ENCODE data around the gene TBRG4. TPM values are rescaled to one million over a fixed set of nuclear protein-coding genes. Genes with fewer than 3 reads are reported as not detected.
A peak's percentile ranks its signal among the peaks of the same experiment; 100 is the strongest.

The TBRG4 gene
- total and polyA plus RNA-seq, 3 donors from 2014 or later = 75.7 to 82.8 (median 82.7) TPM

DNA sequence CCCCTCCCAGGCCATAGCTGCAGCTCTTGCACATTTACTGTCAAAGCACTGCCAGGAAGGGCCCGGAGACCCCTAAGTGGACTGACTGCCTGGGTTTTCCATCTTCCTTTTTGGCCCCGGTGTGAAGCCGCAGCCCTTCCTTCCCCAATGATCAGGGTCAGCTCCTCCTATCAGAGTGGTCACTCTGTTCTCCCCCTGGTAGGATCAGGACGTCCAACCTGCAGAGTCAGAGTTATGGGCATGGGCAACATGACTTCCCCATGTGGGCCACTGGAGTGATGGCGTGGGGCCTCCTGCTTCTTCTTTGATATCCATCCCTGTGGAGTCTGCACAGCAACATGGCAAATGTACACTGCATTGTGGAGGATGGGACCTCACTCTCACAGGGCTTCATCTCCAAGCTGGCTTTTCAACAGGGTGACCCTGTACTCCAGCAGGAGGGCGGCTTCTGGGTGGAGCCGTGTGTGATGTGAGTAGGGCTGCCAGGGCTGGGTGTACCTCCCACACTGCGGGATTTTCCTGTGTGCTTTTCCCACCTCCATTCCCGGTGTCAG, 39.7 kb upstream of the TBRG4 start:
- WGBS, 2 donors = 73 to 74% methylated on average over 6 to 9 of the region's 9 CpGs
- intact Hi-C loops (cut with DNase I; ENCODE audit: low total_unique reads) = no loop called here
- H3K4me3 ChIP-seq = no peak overlapping the region

DNA sequence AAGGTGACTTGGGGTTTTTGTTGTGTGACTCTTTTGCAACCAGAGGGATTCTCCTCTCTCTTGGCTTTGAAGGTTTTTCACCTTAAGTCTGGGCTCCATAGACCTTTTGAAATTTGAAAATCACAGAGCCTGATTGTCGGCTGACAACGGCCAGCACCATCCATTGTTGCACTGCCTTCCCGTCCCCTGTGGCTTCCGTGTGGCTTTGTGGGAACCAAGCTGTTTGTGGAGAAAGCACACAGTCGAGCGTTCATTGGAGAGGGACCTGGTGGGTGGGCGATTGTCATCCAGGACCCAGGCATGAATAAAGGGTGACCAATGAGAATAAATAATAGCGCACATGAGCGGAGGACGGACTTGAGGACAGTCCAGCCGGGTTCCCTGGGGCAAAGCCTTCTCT, 38.7 kb upstream of the TBRG4 start:
- intact Hi-C loops (cut with DNase I; ENCODE audit: low total_unique reads) = no loop called here
- no peaks in the 10 kb centered on the region for H3K4me1 ChIP-seq
- DNase-seq = no peak
- no peaks in the 10 kb centered on the region for H3K27me3 ChIP-seq
- H3K36me3 ChIP-seq (ENCODE audit: low read depth, missing control alignments) = no peaks in the 10 kb centered on the region
- no peaks in the 10 kb centered on the region for H3K9me3 ChIP-seq
- H3K27ac ChIP-seq = no peak overlapping the region
- WGBS, 2 donors = 86 to 90% methylated on average over 11 of the region's 11 CpGs
- H3K4me3 ChIP-seq = no peak overlapping the region
- TF ChIP-seq POLR2A (IDR thresholded peaks at IDR 0.05) = no peak
- TF ChIP-seq, protein P1, sequence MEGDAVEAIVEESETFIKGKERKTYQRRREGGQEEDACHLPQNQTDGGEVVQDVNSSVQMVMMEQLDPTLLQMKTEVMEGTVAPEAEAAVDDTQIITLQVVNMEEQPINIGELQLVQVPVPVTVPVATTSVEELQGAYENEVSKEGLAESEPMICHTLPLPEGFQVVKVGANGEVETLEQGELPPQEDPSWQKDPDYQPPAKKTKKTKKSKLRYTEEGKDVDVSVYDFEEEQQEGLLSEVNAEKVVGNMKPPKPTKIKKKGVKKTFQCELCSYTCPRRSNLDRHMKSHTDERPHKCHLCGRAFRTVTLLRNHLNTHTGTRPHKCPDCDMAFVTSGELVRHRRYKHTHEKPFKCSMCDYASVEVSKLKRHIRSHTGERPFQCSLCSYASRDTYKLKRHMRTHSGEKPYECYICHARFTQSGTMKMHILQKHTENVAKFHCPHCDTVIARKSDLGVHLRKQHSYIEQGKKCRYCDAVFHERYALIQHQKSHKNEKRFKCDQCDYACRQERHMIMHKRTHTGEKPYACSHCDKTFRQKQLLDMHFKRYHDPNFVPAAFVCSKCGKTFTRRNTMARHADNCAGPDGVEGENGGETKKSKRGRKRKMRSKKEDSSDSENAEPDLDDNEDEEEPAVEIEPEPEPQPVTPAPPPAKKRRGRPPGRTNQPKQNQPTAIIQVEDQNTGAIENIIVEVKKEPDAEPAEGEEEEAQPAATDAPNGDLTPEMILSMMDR (IDR thresholded peaks at IDR 0.05) = no peak

More for the DNA sequence above, 39.7 kb upstream of the TBRG4 start:
- Histone ChIP-seq H3K27me3 (no peaks in the 10 kb centered on the region), H3K27ac (no peak overlapping the region), H3K36me3 (ENCODE audit: low read depth, missing control alignments) (no peaks in the 10 kb centered on the region), H3K9me3 (no peaks in the 10 kb centered on the region), H3K4me1 (no peaks in the 10 kb centered on the region)
- no peak for DNase-seq
- TF ChIP-seq, protein P1 (IDR thresholded peaks at IDR 0.05) = no peak
- no peak for TF ChIP-seq POLR2A (IDR thresholded peaks at IDR 0.05)

DNA sequence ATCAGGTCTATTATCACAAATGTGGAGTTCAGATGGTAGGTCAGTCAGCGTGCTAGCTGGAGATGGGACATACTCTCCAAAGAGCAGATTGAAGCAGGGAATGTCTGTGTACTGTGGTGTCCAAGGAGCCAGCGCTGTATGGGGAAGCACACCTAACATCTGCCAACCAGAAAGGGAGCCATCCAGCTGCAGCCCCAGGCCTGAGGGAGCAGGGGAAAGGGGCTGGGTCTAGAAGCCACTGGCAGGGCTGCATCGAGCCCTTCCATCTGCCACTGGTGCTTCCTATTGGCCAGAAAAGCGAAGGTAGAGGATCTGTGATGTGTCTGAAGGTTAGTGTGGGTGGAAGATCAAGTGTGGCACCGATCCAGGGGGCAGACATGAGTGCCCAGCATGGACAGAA, 38.1 kb upstream of the TBRG4 start:
- H3K9me3 ChIP-seq = no peaks in the 10 kb centered on the region
- H3K27ac ChIP-seq = no peak overlapping the region
- intact Hi-C loops (cut with DNase I; ENCODE audit: low total_unique reads) = no loop called here
- 83 to 93% methylated on average over 5 of the region's 5 CpGs for WGBS, 2 donors
- H3K4me3 ChIP-seq = no peak overlapping the region
- no peaks in the 10 kb centered on the region for H3K36me3 ChIP-seq (ENCODE audit: low read depth, missing control alignments)
- no peaks in the 10 kb centered on the region for H3K27me3 ChIP-seq
- no peak for DNase-seq
- TF ChIP-seq POLR2A (IDR thresholded peaks at IDR 0.05) = no peak
- TF ChIP-seq, protein P1 (IDR thresholded peaks at IDR 0.05) = no peak
- H3K4me1 ChIP-seq = no peaks in the 10 kb centered on the region

- H3K27me3 ChIP-seq = no peaks in the 10 kb centered on the region
- DNase-seq = no peak
- TF ChIP-seq, protein P1 (IDR thresholded peaks at IDR 0.05) = no peak
- H3K9me3 ChIP-seq = no peaks in the 10 kb centered on the region
- peak overlapping the region in 1 of 2 donors; percentile 20 for H3K4me3 ChIP-seq
- no peaks in the 10 kb centered on the region for H3K4me1 ChIP-seq
- intact Hi-C loops (cut with DNase I; ENCODE audit: low total_unique reads) = no loop called here
- H3K36me3 ChIP-seq (ENCODE audit: low read depth, missing control alignments) = no peaks in the 10 kb centered on the region
- no peak overlapping the region for H3K27ac ChIP-seq
- 43 to 67% methylated on average over 10 of the region's 10 CpGs for WGBS, 2 donors
Observed at GRCh38 chr7:45148653-45148973, 37.1 kb upstream of the TBRG4 start.

DNA sequence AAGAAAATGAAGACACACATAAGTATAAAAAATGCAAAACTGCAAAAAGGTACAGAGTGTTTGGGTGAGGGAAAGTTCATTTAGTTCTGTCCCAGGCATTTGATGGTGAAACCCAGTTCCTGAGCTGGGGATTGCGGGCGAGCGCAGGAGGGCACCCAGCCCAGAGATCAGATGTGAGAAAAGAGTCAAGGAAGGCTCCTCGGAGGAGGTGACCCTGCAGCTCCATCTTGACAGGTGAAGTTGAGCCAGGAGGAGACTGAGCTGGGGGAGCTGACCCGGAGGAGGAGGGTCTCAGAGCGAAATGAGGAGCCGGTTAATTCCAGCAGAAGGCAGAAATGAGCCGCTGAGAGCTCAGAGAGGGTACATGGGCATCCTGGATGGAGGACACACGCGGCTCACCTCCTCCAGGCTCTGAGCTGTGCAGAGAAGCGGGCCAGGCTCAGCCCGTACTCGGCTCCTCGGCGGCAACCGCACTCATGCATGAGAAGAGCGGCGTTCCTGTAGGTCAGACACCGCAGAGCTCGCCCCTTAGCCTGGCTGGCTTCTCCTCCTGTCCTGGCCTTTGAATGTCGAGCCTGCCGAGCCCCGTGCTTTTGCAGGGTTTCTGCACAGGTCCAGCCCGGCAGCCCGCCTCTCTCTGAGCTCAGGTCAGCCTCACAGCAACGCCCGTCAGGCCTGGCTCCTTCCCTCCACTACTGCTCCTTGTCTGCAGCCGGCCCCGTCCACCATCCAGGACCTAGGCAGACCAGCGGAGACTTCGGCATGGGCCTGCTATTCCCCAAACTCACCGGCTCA, 36.6 kb upstream of the TBRG4 start:
- 31 to 36% methylated on average over 14 to 32 of the region's 32 CpGs for WGBS, 2 donors

More for the DNA sequence above, 36.6 kb upstream of the TBRG4 start:
- intact Hi-C loops (cut with DNase I; ENCODE audit: low total_unique reads) = no loop called here
- Histone ChIP-seq H3K4me1 (no peaks in the 10 kb centered on the region), H3K27ac (no peak overlapping the region), H3K36me3 (ENCODE audit: low read depth, missing control alignments) (no peaks in the 10 kb centered on the region), H3K9me3 (no peaks in the 10 kb centered on the region), H3K4me3 (peak overlapping the region in 1 of 2 donors; percentile 20), H3K27me3 (no peaks in the 10 kb centered on the region)
- DNase-seq = peak; percentile 27
- TF ChIP-seq, protein P1 (IDR thresholded peaks at IDR 0.05) = no peak
- no peak for TF ChIP-seq POLR2A (IDR thresholded peaks at IDR 0.05)
